Fibroblast of villous mesenchyme (primary cell): ENCODE results near the gene ELANE. TPM values are rescaled to one million over a fixed set of nuclear protein-coding genes. Genes with fewer than 3 reads are reported as not detected.
A peak's percentile ranks its signal among the peaks of the same experiment; 100 is the strongest.

Experiments used
- DNase-seq: peaks from one replicate; pipeline ENCODE4 v3.0.0-alpha.2; 2010; ENCODE audit warnings: low read depth
- H3K4me3 ChIP-seq: 2 replicates; pipeline ENCODE4 v1.5.1; 2011; ENCODE audit warnings: low read depth, mild to moderate bottlenecking, low read length
- total RNA-seq: library from RNA; depleted of rRNA; stranded (reverse); fragments of >200 nt; gene quantifications from 2 replicates; pipeline ENCODE4 v1.2.3, GENCODE V29; 2012
- TF ChIP-seq, protein P1 (sequence below): IDR thresholded peaks from 2 replicates; pipeline ENCODE4 v1.5.1; 2012; ENCODE audit warnings: low read depth, mild to moderate bottlenecking, low read length; ENCODE audit not compliant: insufficient read depth

The ELANE gene
- total RNA-seq, 1 donor: not detected

- TF ChIP-seq, protein P1, sequence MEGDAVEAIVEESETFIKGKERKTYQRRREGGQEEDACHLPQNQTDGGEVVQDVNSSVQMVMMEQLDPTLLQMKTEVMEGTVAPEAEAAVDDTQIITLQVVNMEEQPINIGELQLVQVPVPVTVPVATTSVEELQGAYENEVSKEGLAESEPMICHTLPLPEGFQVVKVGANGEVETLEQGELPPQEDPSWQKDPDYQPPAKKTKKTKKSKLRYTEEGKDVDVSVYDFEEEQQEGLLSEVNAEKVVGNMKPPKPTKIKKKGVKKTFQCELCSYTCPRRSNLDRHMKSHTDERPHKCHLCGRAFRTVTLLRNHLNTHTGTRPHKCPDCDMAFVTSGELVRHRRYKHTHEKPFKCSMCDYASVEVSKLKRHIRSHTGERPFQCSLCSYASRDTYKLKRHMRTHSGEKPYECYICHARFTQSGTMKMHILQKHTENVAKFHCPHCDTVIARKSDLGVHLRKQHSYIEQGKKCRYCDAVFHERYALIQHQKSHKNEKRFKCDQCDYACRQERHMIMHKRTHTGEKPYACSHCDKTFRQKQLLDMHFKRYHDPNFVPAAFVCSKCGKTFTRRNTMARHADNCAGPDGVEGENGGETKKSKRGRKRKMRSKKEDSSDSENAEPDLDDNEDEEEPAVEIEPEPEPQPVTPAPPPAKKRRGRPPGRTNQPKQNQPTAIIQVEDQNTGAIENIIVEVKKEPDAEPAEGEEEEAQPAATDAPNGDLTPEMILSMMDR: no peak
- no peak overlapping the region for H3K4me3 ChIP-seq
- no peak for DNase-seq
Measured at GRCh38 chr19:854549-854948, 2.4 kb downstream of the ELANE start.

- no peak for DNase-seq
- TF ChIP-seq, protein P1: no peak
Measured at GRCh38 chr19:855142-855541, 3.0 kb downstream of the ELANE start.

GRCh38 chr19:855566-856120, 3.5 kb downstream of the ELANE start:
- no peak overlapping the region for H3K4me3 ChIP-seq
- DNase-seq: no peak
- TF ChIP-seq, protein P1: no peak

More at GRCh38 chr19:855142-855541, 3.0 kb downstream of the ELANE start:
- H3K4me3 ChIP-seq: no peak overlapping the region

GRCh38 chr19:858284-858683, 6.2 kb downstream of the ELANE start:
- DNase-seq: no peak

DNA sequence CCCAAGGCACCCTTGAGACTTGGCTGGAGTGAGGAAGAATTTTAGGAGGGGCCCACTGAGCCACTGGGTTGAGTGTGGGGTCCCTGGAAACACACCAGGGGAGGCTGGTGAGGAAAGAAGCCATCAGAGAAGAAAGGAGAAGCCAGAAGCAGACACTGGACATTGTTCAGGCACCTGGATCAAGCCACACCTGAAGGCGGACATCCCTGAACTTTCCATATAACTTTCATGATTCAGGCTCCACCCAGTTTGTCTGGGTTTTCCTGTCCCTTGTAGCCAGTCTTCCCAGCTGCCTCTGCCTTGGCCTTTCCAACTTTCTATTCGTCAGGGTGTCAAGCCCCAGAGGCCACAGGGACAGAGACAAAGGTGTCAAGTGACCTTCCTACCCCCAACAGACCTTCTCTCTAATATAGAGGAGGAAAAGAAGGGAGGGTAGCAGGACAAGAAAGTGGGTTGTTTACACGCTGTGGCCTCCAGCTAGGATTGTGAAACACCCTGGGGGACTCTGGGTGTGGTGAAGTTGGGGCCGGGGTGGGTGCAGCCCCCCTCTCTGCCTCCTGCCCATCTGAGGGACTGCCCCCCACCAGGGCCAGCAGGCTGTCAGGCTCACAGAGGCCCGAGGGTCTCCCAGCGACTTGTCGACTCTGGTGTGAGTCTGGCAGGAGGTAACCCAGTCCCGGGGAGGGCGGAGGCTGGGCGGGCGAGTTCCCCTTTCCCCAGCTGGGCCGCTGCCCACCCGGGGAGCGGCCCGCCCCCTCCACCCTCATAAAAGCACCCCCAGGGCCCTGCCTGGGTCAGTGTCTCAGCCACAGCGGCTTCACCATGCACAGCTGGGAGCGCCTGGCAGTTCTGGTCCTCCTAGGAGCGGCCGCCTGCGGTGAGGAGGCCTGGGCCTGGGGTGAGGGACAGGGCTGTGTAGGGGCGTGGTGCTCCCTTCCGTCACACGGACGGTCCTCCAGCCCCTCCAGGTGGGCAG, 7.1 kb downstream of the ELANE start, which contains the start of gene CFD:
Gene CFD (plus strand): TSS at position 797 of the 976 bp plus-strand sequence. CDS start 26 bp downstream, at position 823.
- H3K4me3 ChIP-seq: peak within 1 kb of the TSS; percentile 56
- TF ChIP-seq, protein P1: no peak
- peak; percentile 83 for DNase-seq

More at GRCh38 chr19:858284-858683, 6.2 kb downstream of the ELANE start:
- H3K4me3 ChIP-seq: no peak overlapping the region
- TF ChIP-seq, protein P1: no peak

- peak overlapping the region; percentile 56 for H3K4me3 ChIP-seq
Measured at GRCh38 chr19:861141-861755, 9.1 kb downstream of the ELANE start.

More at GRCh38 chr19:861141-861755, 9.1 kb downstream of the ELANE start:
- DNase-seq: no peak
- TF ChIP-seq, protein P1: no peak
